K562 (cell line): ENCODE data around the gene SESN2. TPM values are rescaled to one million over a fixed set of nuclear protein-coding genes. Genes with fewer than 3 reads are reported as not detected.

Experiments
- ATF7 ChIP-seq: fragments of 450-650 bp; IDR thresholded peaks from 2 replicates; pipeline ENCODE4 v1.7.1; 2014; ENCODE audit warnings: mild to moderate bottlenecking, moderate library complexity
- BCOR ChIP-seq: fragments of 450-650 bp; IDR thresholded peaks from 2 replicates; pipeline ENCODE4 v1.6.1; 2016
- FOXK2 ChIP-seq, 2 experiments: fragments of 450-650 bp; IDR thresholded peaks in 1 of 2; conservative IDR thresholded peaks in 1 of 2; 2 replicates each; pipeline ENCODE4 v1.6.1; 2016; ENCODE audit warnings: low read depth in 2 of 2, mild to moderate bottlenecking in 1 of 2
- MAX ChIP-seq: sonication (generic); formaldehyde crosslinking; IDR thresholded peaks from 2 replicates; pipeline ENCODE4 v1.9.0; 2022; ENCODE audit warnings: mild to moderate bottlenecking, missing genetic modification reagents
- NCOA1 ChIP-seq: fragments of 450-650 bp; IDR thresholded peaks from 2 replicates; pipeline ENCODE4 v1.6.1; 2016; ENCODE audit warnings: low read depth
- POU5F1 ChIP-seq: fragments of 150-350 bp; IDR thresholded peaks from 2 replicates; pipeline ENCODE4 v1.6.1; 2014; ENCODE audit warnings: borderline replicate concordance, low read length, low read depth, mild to moderate bottlenecking; ENCODE audit not compliant: partially characterized antibody
- RBM14 ChIP-seq: fragments of 200-400 bp; formaldehyde crosslinking; IDR thresholded peaks from 2 replicates; pipeline ENCODE4 v1.6.1; 2018; ENCODE audit warnings: low read depth, mild to moderate bottlenecking, low read length, moderate library complexity, borderline replicate concordance; ENCODE audit not compliant: insufficient read depth
- REST ChIP-seq, 2 experiments: fragments of 450-650 bp; formaldehyde crosslinking in 1 of 2; IDR thresholded peaks; 2 replicates each; pipeline versions ENCODE4 v1.4.0 to v1.6.1; 2014 to 2020; ENCODE audit warnings: mild to moderate bottlenecking in 2 of 2, borderline replicate concordance in 1 of 2, low read depth in 1 of 2
- TAF9B ChIP-seq: fragments of 450-650 bp; IDR thresholded peaks from 2 replicates; pipeline ENCODE4 v1.6.1; 2018; ENCODE audit warnings: mild to moderate bottlenecking; ENCODE audit not compliant: partially characterized antibody
- TFE3 ChIP-seq: fragments of 450-650 bp; formaldehyde crosslinking; IDR thresholded peaks from 2 replicates; pipeline ENCODE4 v1.4.0; 2020; ENCODE audit warnings: mild to moderate bottlenecking, mixed read lengths
- THRB ChIP-seq: fragments of 450-650 bp; formaldehyde crosslinking; conservative IDR thresholded peaks from 2 replicates; pipeline ENCODE4 v1.4.0; 2022; ENCODE audit warnings: mild to moderate bottlenecking, missing genetic modification characterization
- ZNF224 ChIP-seq: sonication (generic); formaldehyde crosslinking; IDR thresholded peaks from 2 replicates; pipeline ENCODE4 v1.8.0; 2022; ENCODE audit warnings: mild to moderate bottlenecking, missing genetic modification reagents
- polyA plus RNA-seq, 8 experiments: library from polyadenylated mRNA; depleted of rRNA in 4 of 8; stranded (reverse) in 5 of 8; unstranded in 3 of 8; fragments of >200 nt; fragmentation: Nextera tagmentation in 2 of 8; fragmentation: Illumina TruSeq in 1 of 8; extraction: Ambion mirVana in 2 of 8; extraction: Trizol in 1 of 8; gene quantifications; 2 replicates each; pipeline versions ENCODE4 v1.2.1 to v1.2.3, GENCODE V29; 2011 to 2014; ENCODE audit warnings: inconsistent platforms in 1 of 8, missing spikeins in 1 of 8
- total RNA-seq, 7 experiments: library from RNA; depleted of rRNA in 6 of 7; stranded (reverse); fragments of >200 nt in 6 of 7; fragmentation: Illumina TruSeq in 2 of 7; extraction: Trizol in 2 of 7; gene quantifications; 2 replicates each; pipeline versions ENCODE4 v1.2.1 to v1.2.3, GENCODE V29; 2011 to 2021; ENCODE audit warnings: low replicate concordance in 1 of 7

Gene SESN2
- total and polyA plus RNA-seq, 9 of the 15 experiments (the other 6 are each of a cell fraction or from before 2014, with no cell fraction given), result 3.7 to 71.3 (median 16.8) TPM

GRCh38 chr1:28282426-28283407 lies 23.4 kb downstream of the SESN2 start (continued):
- TF ChIP-seq REST (IDR thresholded peaks at IDR 0.05; ENCODE audit: borderline replicate concordance) (no peak; the same call in 1 of the 2 replicates), REST (CRISPR knock-in tag; IDR thresholded peaks at IDR 0.05; ENCODE audit: low read depth) (no peak), TAF9B (no peak), BCOR (peak; percentile 55; the same call in 1 of the 2 replicates), THRB (peak; percentile 70; the same call in 1 of the 2 replicates), ZNF224 (CRISPR knock-in tag) (no peak), POU5F1 (no peak), RBM14 (no peak), MAX (CRISPR knock-in tag) (no peak), NCOA1 (no peak), TFE3 (CRISPR knock-in tag) (no peak), FOXK2 (conservative IDR thresholded peaks at IDR 0.05 in 1 of 2, IDR thresholded peaks at IDR 0.05 in 1 of 2; ENCODE audit: low read depth in 2 of 2) (no peak), ATF7 (no peak)
